SJSA1 (cell line): ENCODE results near the gene ATOH8. TPM values are rescaled to one million over a fixed set of nuclear protein-coding genes. Genes with fewer than 3 reads are reported as not detected.

Experiments used
- DNase-seq, 2 experiments: peaks; one replicate each; pipeline ENCODE4 v3.0.0-alpha.2; 2015 to 2020; ENCODE audit warnings: low spot score in 2 of 2, low read depth in 1 of 2
- H3K27ac ChIP-seq: fragments of 250-450 bp; sonication (Bioruptor Pico); 2 replicates; pipeline ENCODE4 v1.5.1; 2020; ENCODE audit warnings: mild to moderate bottlenecking, moderate library complexity
- H3K27me3 ChIP-seq: fragments of 250-450 bp; sonication (Bioruptor Pico); replicated peaks from 2 replicates; pipeline ENCODE4 v1.5.1; 2020; ENCODE audit warnings: mild to moderate bottlenecking, moderate library complexity
- H3K36me3 ChIP-seq: fragments of 250-450 bp; sonication (Bioruptor Pico); 2 replicates; pipeline ENCODE4 v1.5.1; 2020; ENCODE audit warnings: mild to moderate bottlenecking
- H3K4me1 ChIP-seq: fragments of 250-450 bp; sonication (Bioruptor Pico); replicated peaks from 2 replicates; pipeline ENCODE4 v1.6.1; 2021; ENCODE audit warnings: mild to moderate bottlenecking
- H3K4me3 ChIP-seq: fragments of 250-450 bp; sonication (Bioruptor Pico); 2 replicates; pipeline ENCODE4 v1.5.1; 2020; ENCODE audit warnings: mild to moderate bottlenecking
- H3K9me3 ChIP-seq: fragments of 250-450 bp; sonication (Bioruptor Pico); replicated peaks from 2 replicates; pipeline ENCODE4 v1.5.1; 2020; ENCODE audit warnings: mild to moderate bottlenecking
- total RNA-seq: library from RNA; depleted of rRNA; stranded (reverse); fragments of >200 nt; shearing (Covaris generic); gene quantifications from 2 replicates; pipeline ENCODE4 v1.2.3, GENCODE V29; 2014; rRNA removed

ATOH8 gene
- total RNA-seq, 1 experiment from 2014 or later: 16.4 TPM

- peaks cover 7% of the 10 kb centered on the region for H3K36me3 ChIP-seq
- no peak overlapping the region for H3K4me3 ChIP-seq
- no peak for DNase-seq
Measured at GRCh38 chr2:85834466-85834865, 80.7 kb downstream of the ATOH8 start.

More at GRCh38 chr2:85834466-85834865, 80.7 kb downstream of the ATOH8 start:
- Histone ChIP-seq H3K4me1 (no peaks in the 10 kb centered on the region), H3K27ac (no peak overlapping the region), H3K27me3 (no peaks in the 10 kb centered on the region), H3K9me3 (peaks cover 5% of the 10 kb centered on the region; the same call in 1 of the 2 replicates)

Other genes with a start within 250 kb of the ATOH8 start
- gene MAT2A, start 214.8 kb upstream of the ATOH8 start, total RNA-seq: 84.2 and 92.7 TPM in 2 replicates
- 38.0 and 41.2 TPM in 2 replicates for gene GGCX, start 192.5 kb upstream of the ATOH8 start, total RNA-seq
- not detected in 2 replicates for gene VAMP8, start 176.4 kb upstream of the ATOH8 start, total RNA-seq
- gene VAMP5, start 169.6 kb upstream of the ATOH8 start, total RNA-seq: 37.0 and 47.5 TPM in 2 replicates
- gene RNF181, start 158.2 kb upstream of the ATOH8 start, total RNA-seq: 212 and 219 TPM in 2 replicates
- 1.0 and 5.1 TPM in 2 replicates for gene TMEM150A, start 151.3 kb upstream of the ATOH8 start, total RNA-seq
- gene C2orf68, start 141.9 kb upstream of the ATOH8 start, total RNA-seq: 12.2 and 16.0 TPM in 2 replicates
- gene USP39, start 137.8 kb upstream of the ATOH8 start, total RNA-seq: 107 and 128 TPM in 2 replicates
- gene SFTPB, start 85.8 kb upstream of the ATOH8 start, total RNA-seq: not detected in 2 replicates
- not detected in 2 replicates for gene GNLY, start 59.6 kb upstream of the ATOH8 start, total RNA-seq
- gene ST3GAL5, start 135.0 kb downstream of the ATOH8 start, total RNA-seq: 84.5 and 89.7 TPM in 2 replicates